AG09319 (cell line): ENCODE results near the gene CEND1.

Experiments used
- DNase-seq: peaks from one replicate; pipeline ENCODE4 v3.0.0-alpha.2; 2010; ENCODE audit warnings: low read depth; ENCODE audit errors: extremely low read depth
- CTCF ChIP-seq: IDR thresholded peaks from 2 replicates; pipeline ENCODE4 v1.5.1; 2011; ENCODE audit warnings: low read depth, mild to moderate bottlenecking, inconsistent platforms, low read length, moderate library complexity

CEND1 gene

GRCh38 chr11:789943-790342 lies at the start of gene CEND1:
TSS of gene CEND1 (minus strand) at chr11:790090. CDS start at chr11:788576, 1,514 bp downstream.
- no peak for TF ChIP-seq CTCF
- no peak for DNase-seq

GRCh38 chr11:839280-839623 lies 49.4 kb upstream of the CEND1 start:
- TF ChIP-seq CTCF: no peak
- no peak for DNase-seq

- peak; percentile 21 for TF ChIP-seq CTCF
- DNase-seq: no peak
These were observed 48.8 kb upstream of the CEND1 start for GRCh38 chr11:838441-839279.

GRCh38 chr11:837990-838307 lies 48.1 kb upstream of the CEND1 start:
- no peak for TF ChIP-seq CTCF
- no peak for DNase-seq

- no peak for TF ChIP-seq CTCF
- DNase-seq: no peak
These were observed 47.5 kb upstream of the CEND1 start for GRCh38 chr11:837189-837989.

- TF ChIP-seq CTCF: no peak
These were observed 46.8 kb upstream of the CEND1 start for GRCh38 chr11:836700-837099.

GRCh38 chr11:836274-836673 lies 46.4 kb upstream of the CEND1 start:
- DNase-seq: no peak
- no peak for TF ChIP-seq CTCF

More at GRCh38 chr11:836700-837099, 46.8 kb upstream of the CEND1 start:
- DNase-seq: no peak
